Stimulated activated naive CD4-positive, alpha-beta T cell treated with Interleukin-2 at 50 U/mL for 16 hours (primary cell): ENCODE results near the gene CCL4.
A peak's percentile ranks its signal among the peaks of the same experiment; 100 is the strongest.
"Not testable (repeated sequence)": the region's sequence is repeated elsewhere in the genome, so short reads cannot be mapped to it uniquely, and the experiment has no call there.

Experiments
- DNase-seq: peaks from one replicate; lab custom pipeline; 2025; lab: John Stamatoyannopoulos, UW

Gene CCL4

DNA sequence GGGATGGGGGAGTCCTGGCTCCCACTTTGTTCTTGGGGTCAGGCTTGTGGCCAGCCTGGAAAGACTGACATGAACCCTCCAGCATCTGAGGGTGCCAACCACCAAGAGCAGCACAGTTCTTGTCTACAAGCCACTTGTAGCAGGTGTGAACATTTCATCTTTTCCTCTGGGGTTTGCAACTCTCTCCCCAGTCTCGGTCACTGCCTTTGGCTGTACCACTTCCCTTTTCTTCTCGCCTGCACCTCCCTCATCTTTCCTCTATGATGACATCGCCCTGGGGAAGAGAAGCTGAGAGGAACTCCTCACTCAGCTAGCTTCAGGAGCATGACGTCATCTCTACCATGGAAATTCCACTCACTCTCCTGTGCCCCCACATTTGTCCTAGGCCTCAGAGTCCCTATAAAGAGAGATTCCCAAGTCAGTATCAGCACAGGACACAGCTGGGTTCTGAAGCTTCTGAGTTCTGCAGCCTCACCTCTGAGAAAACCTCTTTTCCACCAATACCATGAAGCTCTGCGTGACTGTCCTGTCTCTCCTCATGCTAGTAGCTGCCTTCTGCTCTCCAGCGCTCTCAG, at the start of gene CCL4:
TSS of gene CCL4 (plus strand) at position 427 of the 575 bp plus-strand sequence. CDS start at position 506, 79 bp downstream.
- DNase-seq: peak; percentile 15

GRCh38 chr17:36055171-36055570, 48.5 kb upstream of the CCL4 start:
- DNase-seq: no peak

- no peak for DNase-seq
Observed at GRCh38 chr17:36055921-36056520, 47.6 kb upstream of the CCL4 start.

GRCh38 chr17:36057911-36058310, 45.7 kb upstream of the CCL4 start:
- no peak for DNase-seq

DNA sequence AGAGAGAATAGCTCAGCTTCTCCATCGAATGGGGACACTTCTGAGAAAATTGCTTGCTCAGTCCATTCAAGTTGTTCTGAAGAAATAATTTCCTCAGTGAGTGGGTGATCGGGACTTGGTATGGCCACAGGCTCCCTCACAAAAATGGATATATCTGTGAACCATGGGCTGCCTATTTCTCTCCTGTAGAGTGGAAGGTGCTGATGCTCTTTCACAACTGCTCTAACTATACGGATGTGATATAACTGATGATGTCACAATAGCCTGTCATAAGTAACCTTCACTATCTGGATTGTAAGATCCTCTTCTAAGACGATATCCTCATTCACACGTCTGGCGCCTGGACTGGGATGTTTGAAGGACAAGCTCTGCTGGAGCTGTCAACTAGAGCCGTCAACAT, 44.2 kb upstream of the CCL4 start:
- no peak for DNase-seq

GRCh38 chr17:36060816-36061215, 42.8 kb upstream of the CCL4 start:
- no peak for DNase-seq

GRCh38 chr17:36063786-36064541, 39.7 kb upstream of the CCL4 start, which contains the start of gene CCL18:
Gene CCL18 (plus strand): TSS chr17:36064272. CDS start chr17:36064343, 71 bp downstream.
- no peak for DNase-seq

GRCh38 chr17:36066365-36066985, 37.2 kb upstream of the CCL4 start:
- no peak for DNase-seq

GRCh38 chr17:36068524-36068923, 35.1 kb upstream of the CCL4 start:
- no peak for DNase-seq

DNA sequence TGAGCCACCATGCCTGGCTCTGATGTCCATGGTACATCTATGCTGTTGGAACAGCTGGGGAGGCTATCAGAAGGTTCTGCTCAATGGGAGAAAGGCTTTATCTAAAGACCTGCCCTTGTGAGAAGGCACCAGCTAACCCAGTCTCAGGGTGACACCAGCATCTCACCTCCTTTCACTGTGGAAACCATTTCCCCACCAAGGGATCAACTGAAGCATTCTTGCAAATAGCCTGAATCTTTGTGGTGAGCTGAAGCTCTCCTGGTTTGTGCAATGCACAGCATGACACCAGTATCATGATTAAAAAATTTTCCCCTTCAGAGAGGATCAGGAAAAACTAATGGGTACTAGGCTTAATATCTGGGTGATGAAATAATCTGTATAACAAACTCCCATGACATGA, 34.5 kb upstream of the CCL4 start:
- DNase-seq: no peak

- DNase-seq: no peak
Observed at GRCh38 chr17:36070427-36070826, 33.2 kb upstream of the CCL4 start.

DNA sequence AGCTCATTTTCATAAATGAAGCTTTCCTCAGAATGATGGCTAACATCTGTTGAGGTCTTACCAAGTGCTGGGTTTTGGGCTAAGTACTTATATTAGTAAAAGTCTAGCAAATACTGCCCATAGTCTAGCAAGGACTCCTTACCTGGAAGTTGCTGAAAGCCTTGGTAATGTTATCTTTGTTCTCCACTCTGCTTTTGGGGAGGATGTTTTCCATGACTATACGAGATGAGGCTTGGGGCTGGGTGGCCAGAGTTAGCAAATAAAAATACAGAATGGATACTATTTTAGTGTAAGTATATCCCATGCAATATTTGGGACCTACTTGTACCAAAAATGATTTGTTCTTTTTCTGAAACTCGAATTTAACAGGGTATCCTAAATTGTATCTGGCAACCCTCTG, 31.9 kb upstream of the CCL4 start:
- no peak for DNase-seq

- DNase-seq: peak; percentile 63
Observed at GRCh38 chr17:36072431-36073121, 31.1 kb upstream of the CCL4 start.

DNA sequence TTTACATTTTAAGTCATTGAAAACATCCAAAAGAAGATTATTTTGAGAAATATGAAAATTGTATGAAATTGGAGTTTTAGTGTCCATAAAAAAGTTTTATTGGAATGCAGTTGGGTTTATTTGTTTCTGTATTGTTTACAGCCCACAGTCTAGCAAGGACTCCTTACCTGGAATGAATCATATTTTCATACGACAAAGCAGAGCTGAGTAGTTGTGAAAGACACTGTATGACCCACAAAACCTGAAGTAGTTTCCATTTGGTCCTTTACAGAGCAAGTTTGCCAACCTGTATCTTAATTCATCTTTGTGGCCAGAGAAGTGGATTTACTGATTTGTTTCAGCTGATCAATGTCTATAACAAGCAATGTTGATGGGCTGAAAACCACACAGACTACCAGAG, 29.3 kb upstream of the CCL4 start:
- DNase-seq: no peak

GRCh38 chr17:36081681-36082471, 21.8 kb upstream of the CCL4 start:
- DNase-seq: not testable (repeated sequence)

DNA sequence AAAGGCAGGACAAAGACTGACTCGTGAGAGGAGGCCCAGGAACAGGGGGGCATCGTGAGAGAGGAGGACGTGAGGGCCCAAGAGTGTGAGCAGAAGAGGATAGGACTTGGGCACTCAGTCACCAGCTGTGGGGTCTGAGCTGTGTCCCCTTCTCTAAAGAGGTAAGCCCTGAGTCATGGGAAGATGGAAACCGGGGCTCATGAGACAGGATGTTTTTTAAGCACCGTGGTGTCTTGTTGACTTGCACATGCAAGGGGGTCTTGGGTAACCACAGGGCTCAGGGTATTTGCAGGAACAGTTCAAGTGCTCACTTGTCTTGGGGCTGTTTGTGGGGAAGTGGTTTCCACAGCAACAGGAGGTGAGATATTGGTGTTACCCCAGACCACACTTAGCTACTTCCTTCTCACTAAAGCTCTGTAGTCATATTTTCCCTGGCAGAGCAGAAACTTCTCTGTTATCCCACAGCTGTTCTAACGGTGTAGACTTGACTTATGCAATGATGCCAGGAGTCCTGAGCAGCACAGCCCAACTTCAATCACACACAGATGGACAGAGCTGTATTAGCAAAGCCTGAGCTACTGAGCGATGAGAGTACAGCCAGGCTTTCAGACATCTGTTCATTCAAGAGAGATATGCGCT, 21.0 kb upstream of the CCL4 start:
- DNase-seq: peak; percentile 19

- DNase-seq: not testable (repeated sequence)
Observed at GRCh38 chr17:36083691-36084090, 19.9 kb upstream of the CCL4 start.

DNA sequence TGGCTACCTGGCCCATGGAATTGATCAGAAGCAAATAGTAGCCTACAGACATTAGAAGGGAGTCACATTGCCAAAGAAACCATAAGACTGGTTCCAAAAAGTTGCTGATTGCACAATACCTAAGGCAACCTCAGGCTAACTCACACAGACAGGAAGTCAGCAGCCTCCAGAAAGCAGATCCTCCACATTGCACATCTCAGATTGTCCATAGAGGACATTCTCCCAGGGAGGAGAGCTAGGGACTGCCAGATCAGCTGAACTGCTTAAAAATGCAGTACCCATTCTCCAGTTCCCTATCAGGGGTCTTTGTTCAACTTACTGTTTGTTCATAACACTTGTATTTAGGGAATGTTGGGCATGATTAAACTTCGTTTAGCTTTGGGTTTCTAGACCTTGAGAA, 17.9 kb upstream of the CCL4 start:
- DNase-seq: no peak

- no peak for DNase-seq
Observed at GRCh38 chr17:36086791-36087190, 16.8 kb upstream of the CCL4 start.

DNA sequence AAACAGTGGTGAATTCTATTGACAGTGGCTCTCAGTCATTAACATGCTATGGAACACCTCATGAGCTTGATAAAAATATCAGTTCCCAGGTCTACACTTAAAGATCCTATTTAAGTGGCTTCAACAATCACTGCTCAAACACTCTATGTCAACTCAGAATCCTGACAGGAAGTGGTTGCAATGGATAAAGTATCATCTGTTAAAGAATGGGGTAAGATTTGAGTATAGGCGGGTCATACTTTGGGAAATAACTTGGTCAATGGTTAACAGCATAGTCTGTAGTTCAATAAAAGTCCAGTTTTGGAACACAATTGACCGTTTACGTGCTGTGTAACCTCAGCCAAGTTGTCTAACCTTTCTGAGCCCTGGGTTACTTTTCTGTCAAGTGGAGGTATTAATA, 16.2 kb upstream of the CCL4 start:
- DNase-seq: not testable (repeated sequence)
